WTC11 (cell line): Measurements from ENCODE around the gene NRG3. TPM values are rescaled to one million over a fixed set of nuclear protein-coding genes. Genes with fewer than 3 reads are reported as not detected.

Experiments
- ATAC-seq: fragments of 200-7000 bp; cut with Tn5 transposase; 2 replicates; pipeline ENCODE4 v1.10.0; 2021; ENCODE audit warnings: mild to moderate bottlenecking, moderate library complexity
- CTCF ChIA-PET: fragments of 300-600 bp; sonication (Branson Sonifier 250); formaldehyde crosslinking; loops from one replicate; lab custom pipeline; 2021; ENCODE audit warnings: antibody characterized with exemption; lab: Charles Lee
- POLR2A ChIA-PET: fragments of 350-600 bp; sonication (Branson Sonifier 250); formaldehyde crosslinking; loops from one replicate; lab custom pipeline; 2021; ENCODE audit warnings: antibody characterized with exemption; lab: Charles Lee
- DNase-seq: peaks from one replicate; pipeline ENCODE4 v3.0.0; 2021; ENCODE audit warnings: low spot score
- H3K27ac Mint-ChIP-seq: 2 replicates; pipeline ENCODE4 v1.8.0; 2021; ENCODE audit warnings: mixed read lengths
- H3K27me3 Mint-ChIP-seq: 2 replicates; pipeline ENCODE4 v1.8.0; 2021; ENCODE audit warnings: low read depth, mild to moderate bottlenecking, moderate library complexity, mixed read lengths
- H3K36me3 Mint-ChIP-seq: 2 replicates; pipeline ENCODE4 v1.8.0; 2021; ENCODE audit warnings: mixed read lengths
- H3K4me1 Mint-ChIP-seq: 2 replicates; pipeline ENCODE4 v1.8.0; 2022; ENCODE audit warnings: mixed read lengths
- H3K4me3 Mint-ChIP-seq: 2 replicates; pipeline ENCODE4 v1.8.0; 2021; ENCODE audit warnings: mild to moderate bottlenecking, moderate library complexity, mixed read lengths
- H3K9me3 Mint-ChIP-seq: 2 replicates; pipeline ENCODE4 v1.8.0; 2021; ENCODE audit warnings: mixed read lengths
- ATF6 ChIP-seq: sonication (generic); formaldehyde crosslinking; IDR thresholded peaks from 2 replicates; pipeline ENCODE4 v1.8.1; 2023; ENCODE audit warnings: mild to moderate bottlenecking, missing genetic modification reagents
- CBFB ChIP-seq: sonication (generic); formaldehyde crosslinking; IDR thresholded peaks from 2 replicates; pipeline ENCODE4 v1.8.1; 2022; ENCODE audit warnings: mild to moderate bottlenecking, low read depth, missing genetic modification reagents
- CREM ChIP-seq: sonication (generic); formaldehyde crosslinking; IDR thresholded peaks from 2 replicates; pipeline ENCODE4 v1.8.1; 2022; ENCODE audit warnings: mild to moderate bottlenecking, missing genetic modification reagents, moderate library complexity
- ETV6 ChIP-seq: sonication (generic); formaldehyde crosslinking; IDR thresholded peaks from 2 replicates; pipeline ENCODE4 v1.8.1; 2022; ENCODE audit warnings: mild to moderate bottlenecking, missing genetic modification reagents
- HMGXB4 ChIP-seq: sonication (generic); formaldehyde crosslinking; IDR thresholded peaks from 2 replicates; pipeline ENCODE4 v1.8.1; 2023; ENCODE audit warnings: mild to moderate bottlenecking, moderate library complexity, missing genetic modification reagents
- KAT7 ChIP-seq: sonication (generic); formaldehyde crosslinking; IDR thresholded peaks from 2 replicates; pipeline ENCODE4 v1.8.1; 2023; ENCODE audit warnings: missing genetic modification reagents, mild to moderate bottlenecking, borderline replicate concordance
- SOX15 ChIP-seq: fragments of 250-450 bp; sonication (Bioruptor Pico); IDR thresholded peaks from 2 replicates; pipeline ENCODE4 v1.9.0; 2021; ENCODE audit warnings: mild to moderate bottlenecking
- SP1 ChIP-seq: sonication (generic); formaldehyde crosslinking; conservative IDR thresholded peaks from 2 replicates; pipeline ENCODE4 v1.8.1; 2022; ENCODE audit warnings: missing genetic modification reagents
- TP53 ChIP-seq: sonication (generic); formaldehyde crosslinking; IDR thresholded peaks from 2 replicates; pipeline ENCODE4 v1.8.1; 2023; ENCODE audit warnings: mild to moderate bottlenecking, missing genetic modification reagents
- USF2 ChIP-seq: sonication (generic); formaldehyde crosslinking; IDR thresholded peaks from 2 replicates; pipeline ENCODE4 v1.8.1; 2023; ENCODE audit warnings: mild to moderate bottlenecking, missing genetic modification reagents, moderate library complexity
- ZMAT4 ChIP-seq: fragments of 250-450 bp; sonication (Bioruptor Pico); IDR thresholded peaks from 2 replicates; pipeline ENCODE4 v1.9.0; 2021; ENCODE audit warnings: mild to moderate bottlenecking
- ZNF138 ChIP-seq: sonication (generic); formaldehyde crosslinking; conservative IDR thresholded peaks from 2 replicates; pipeline ENCODE4 v1.8.1; 2022; ENCODE audit warnings: mild to moderate bottlenecking, moderate library complexity, missing genetic modification reagents
- ZSCAN18 ChIP-seq: fragments of 250-450 bp; sonication (Bioruptor Pico); IDR thresholded peaks from 2 replicates; pipeline ENCODE4 v2.1.2; 2022; ENCODE audit warnings: mild to moderate bottlenecking, moderate library complexity
- total RNA-seq: library from RNA; stranded (reverse); gene quantifications from 3 replicates; pipeline ENCODE4 v1.2.3, GENCODE V29; 2021
- TF ChIP-seq, protein P1 (sequence below): sonication (generic); formaldehyde crosslinking; IDR thresholded peaks from 2 replicates; pipeline ENCODE4 v1.8.1; 2022; ENCODE audit warnings: mild to moderate bottlenecking, missing genetic modification reagents, moderate library complexity, borderline replicate concordance
- TF ChIP-seq, protein P2 (sequence below): fragments of 250-450 bp; sonication (Bioruptor Pico); conservative IDR thresholded peaks from 2 replicates; pipeline ENCODE4 v1.9.0; 2021; ENCODE audit warnings: mild to moderate bottlenecking
- TF ChIP-seq, protein P3 (sequence below): sonication (generic); formaldehyde crosslinking; IDR thresholded peaks from 2 replicates; pipeline ENCODE4 v1.8.1; 2022; ENCODE audit warnings: mild to moderate bottlenecking, moderate library complexity, missing genetic modification reagents

NRG3 gene
- total RNA-seq, 1 experiment from 2014 or later: 7.0 TPM

GRCh38 chr10:82037076-82037475 is 162.1 kb downstream of the NRG3 start:
- H3K36me3 Mint-ChIP-seq: no peaks in the 10 kb centered on the region
- POLR2A ChIA-PET: no interaction called here
- CTCF ChIA-PET: no interaction called here

GRCh38 chr10:82038587-82038986 is 163.6 kb downstream of the NRG3 start:
- Mint-ChIP-seq H3K27me3 (no peaks in the 10 kb centered on the region), H3K36me3 (no peaks in the 10 kb centered on the region), H3K27ac (no peak overlapping the region), H3K4me3 (no peak overlapping the region), H3K4me1 (peaks cover 13% of the 10 kb centered on the region), H3K9me3 (no peaks in the 10 kb centered on the region)
- ChIA-PET POLR2A (no interaction called here), CTCF (no interaction called here)
- ATAC-seq: no peak
- no peak for DNase-seq
- TF ChIP-seq ETV6 (no peak), ZMAT4 (CRISPR knock-in tag) (no peak), ATF6 (CRISPR knock-in tag) (no peak), CBFB (no peak)
- TF ChIP-seq, protein P1, sequence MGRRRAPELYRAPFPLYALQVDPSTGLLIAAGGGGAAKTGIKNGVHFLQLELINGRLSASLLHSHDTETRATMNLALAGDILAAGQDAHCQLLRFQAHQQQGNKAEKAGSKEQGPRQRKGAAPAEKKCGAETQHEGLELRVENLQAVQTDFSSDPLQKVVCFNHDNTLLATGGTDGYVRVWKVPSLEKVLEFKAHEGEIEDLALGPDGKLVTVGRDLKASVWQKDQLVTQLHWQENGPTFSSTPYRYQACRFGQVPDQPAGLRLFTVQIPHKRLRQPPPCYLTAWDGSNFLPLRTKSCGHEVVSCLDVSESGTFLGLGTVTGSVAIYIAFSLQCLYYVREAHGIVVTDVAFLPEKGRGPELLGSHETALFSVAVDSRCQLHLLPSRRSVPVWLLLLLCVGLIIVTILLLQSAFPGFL: no peak
- TF ChIP-seq, protein P2, sequence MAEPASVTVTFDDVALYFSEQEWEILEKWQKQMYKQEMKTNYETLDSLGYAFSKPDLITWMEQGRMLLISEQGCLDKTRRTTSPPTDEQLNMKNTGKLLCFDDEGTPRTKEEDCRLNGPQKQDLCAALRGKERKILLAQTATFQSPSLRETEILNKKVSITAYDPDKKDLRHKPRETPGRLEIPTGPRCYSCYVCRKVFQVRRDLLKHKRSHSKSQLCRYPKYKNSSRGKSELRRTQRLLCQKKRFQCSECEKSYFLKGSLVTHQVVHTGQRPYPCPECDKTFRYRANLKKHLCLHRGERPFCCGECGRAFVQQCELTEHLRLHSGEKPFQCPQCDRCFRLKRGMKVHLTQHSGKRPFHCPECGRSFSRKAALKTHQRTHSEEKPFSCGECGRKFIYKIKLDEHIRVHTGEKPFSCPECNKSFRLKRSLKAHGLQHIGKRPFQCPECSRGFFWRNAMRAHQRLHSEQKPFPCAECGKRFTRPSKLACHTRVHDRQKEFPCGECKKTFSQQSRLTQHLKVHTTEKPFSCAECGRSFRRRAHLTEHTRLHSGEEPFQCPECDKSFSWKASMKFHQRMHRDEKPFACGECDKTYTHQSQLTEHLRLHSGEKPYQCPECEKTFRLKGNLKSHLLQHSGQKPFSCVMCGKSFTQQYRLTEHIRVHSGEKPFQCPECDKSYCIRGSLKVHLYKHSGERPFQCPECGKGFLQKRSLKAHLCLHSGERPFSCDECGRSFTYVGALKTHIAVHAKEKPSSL (CRISPR knock-in tag): no peak

More at GRCh38 chr10:82037076-82037475, 162.1 kb downstream of the NRG3 start:
- DNase-seq (no peak), ATAC-seq (no peak)
- no peaks in the 10 kb centered on the region for H3K27me3 Mint-ChIP-seq
- H3K4me3 Mint-ChIP-seq: no peak overlapping the region
- H3K4me1 Mint-ChIP-seq: peaks cover 13% of the 10 kb centered on the region
- H3K9me3 Mint-ChIP-seq: no peaks in the 10 kb centered on the region
- H3K27ac Mint-ChIP-seq: no peak overlapping the region
- TF ChIP-seq, protein P3, sequence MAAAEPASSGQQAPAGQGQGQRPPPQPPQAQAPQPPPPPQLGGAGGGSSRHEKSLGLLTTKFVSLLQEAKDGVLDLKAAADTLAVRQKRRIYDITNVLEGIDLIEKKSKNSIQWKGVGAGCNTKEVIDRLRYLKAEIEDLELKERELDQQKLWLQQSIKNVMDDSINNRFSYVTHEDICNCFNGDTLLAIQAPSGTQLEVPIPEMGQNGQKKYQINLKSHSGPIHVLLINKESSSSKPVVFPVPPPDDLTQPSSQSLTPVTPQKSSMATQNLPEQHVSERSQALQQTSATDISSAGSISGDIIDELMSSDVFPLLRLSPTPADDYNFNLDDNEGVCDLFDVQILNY (CRISPR knock-in tag): no peak
- no peak for TF ChIP-seq TP53 (CRISPR knock-in tag)
- TF ChIP-seq SOX15 (CRISPR knock-in tag): no peak
- TF ChIP-seq HMGXB4 (CRISPR knock-in tag): no peak
- no peak for TF ChIP-seq SP1
- TF ChIP-seq CREM (CRISPR knock-in tag): no peak
- TF ChIP-seq, protein P2 (CRISPR knock-in tag): no peak
- no peak for TF ChIP-seq KAT7 (CRISPR knock-in tag)
- TF ChIP-seq ZNF138: no peak
- no peak for TF ChIP-seq ZSCAN18 (CRISPR knock-in tag)
- no peak for TF ChIP-seq USF2 (CRISPR knock-in tag)
